HL-60/S4 treated with phorbol 12-myristate 13-acetate at 8.2 ng/mL for 4 days and 3 days (cell line): ENCODE measurements around the gene LCN2.

Experiments
- in situ Hi-C: fragments of 300-500 bp; cut with MboI; formaldehyde crosslinking; loops from 2 replicates; pipeline ENCODE4 v1.15.0; 2022; ENCODE audit warnings: low sequenced_read_pairs

LCN2 gene

GRCh38 chr9:128114326-128115186 lies 34.7 kb upstream of the LCN2 start:
- in situ Hi-C loops = no loop called here

- in situ Hi-C loops = no loop called here
Observed at GRCh38 chr9:128115187-128116103, 33.8 kb upstream of the LCN2 start.

DNA sequence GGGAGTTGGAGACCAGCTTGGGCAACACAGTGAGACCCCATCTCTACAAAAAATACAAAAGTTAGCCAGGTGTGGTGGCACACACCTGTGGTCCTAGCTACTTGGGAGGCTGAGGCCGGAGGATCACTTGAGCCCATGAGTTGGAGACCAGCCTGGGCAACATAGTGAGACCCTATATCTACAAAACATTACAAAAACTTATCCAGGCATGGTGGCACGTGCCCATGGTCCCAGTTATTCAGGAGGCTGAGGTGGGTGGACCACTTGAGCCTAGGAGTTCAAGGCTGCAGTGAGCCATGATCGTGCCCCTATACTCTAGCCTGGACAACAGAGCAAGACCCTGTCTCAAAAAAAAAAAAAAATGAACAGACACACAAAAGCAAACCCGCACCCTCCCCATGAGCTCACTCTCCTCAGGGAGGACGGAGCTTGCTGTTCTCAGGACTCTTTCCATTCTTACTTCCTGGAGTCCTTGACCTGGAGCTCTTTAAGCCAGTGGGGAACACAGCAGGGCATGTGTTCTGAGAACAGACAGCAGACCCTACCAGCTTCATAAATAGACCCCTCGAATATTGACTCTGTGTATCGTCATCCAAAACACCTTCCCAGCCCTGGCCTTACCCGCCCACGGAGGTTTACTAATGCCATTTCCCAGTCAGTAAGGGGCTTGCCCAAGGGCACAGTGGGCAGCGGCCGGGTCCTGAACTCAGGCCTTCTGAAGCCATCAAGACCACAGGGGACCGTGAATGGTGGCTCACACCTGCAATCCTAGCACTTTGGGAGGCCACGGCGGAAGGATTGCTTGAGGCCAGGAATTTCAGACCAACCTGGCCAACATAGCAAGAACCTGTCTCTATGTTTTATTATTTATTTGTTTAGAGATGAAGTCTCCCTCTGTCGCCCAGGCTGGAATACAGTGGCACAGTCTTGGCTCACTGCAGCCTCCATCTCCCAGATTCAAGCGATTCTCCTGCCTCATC lies 32.9 kb upstream of the LCN2 start:
- in situ Hi-C loops = no loop called here

GRCh38 chr9:128117613-128118471 lies 31.4 kb upstream of the LCN2 start:
- in situ Hi-C loops = no loop called here

GRCh38 chr9:128118472-128118857 lies 30.8 kb upstream of the LCN2 start:
- in situ Hi-C loops = no loop called here

- in situ Hi-C loops = no loop called here
Observed at GRCh38 chr9:128118971-128119665, 30.1 kb upstream of the LCN2 start.

DNA sequence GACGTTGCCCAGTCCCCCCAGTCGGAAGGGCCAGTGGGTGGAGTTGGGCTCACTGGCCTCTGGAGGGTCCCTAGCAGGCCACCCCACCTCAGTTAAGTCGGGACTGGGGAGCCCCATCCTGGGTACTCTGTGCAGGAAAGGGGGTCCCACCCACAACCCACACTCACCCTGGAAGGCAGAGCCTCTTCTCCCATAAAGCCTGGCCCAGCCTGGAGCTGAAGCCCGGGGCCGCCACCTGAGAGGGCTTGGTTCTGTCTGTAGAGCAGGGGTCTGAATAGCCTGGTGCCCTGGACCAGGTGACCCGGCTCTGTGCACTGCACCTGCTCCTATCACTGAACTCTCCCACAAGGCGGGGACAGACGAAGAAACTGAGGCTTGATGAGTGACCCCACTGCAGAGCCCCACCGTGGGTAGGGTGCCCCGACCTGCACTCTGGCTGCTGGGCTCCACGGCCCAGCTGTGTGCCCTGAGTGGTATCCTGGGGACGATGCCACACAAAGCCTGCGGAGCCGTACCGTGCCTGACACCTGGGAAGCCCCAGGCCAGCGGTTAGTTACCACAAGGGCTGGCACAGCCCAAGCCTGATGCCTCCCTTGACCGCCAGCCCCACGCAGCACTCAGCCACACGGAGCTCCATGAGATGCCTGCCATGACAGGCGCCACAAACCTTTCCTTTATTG lies 29.1 kb upstream of the LCN2 start:
- in situ Hi-C loops = no loop called here

DNA sequence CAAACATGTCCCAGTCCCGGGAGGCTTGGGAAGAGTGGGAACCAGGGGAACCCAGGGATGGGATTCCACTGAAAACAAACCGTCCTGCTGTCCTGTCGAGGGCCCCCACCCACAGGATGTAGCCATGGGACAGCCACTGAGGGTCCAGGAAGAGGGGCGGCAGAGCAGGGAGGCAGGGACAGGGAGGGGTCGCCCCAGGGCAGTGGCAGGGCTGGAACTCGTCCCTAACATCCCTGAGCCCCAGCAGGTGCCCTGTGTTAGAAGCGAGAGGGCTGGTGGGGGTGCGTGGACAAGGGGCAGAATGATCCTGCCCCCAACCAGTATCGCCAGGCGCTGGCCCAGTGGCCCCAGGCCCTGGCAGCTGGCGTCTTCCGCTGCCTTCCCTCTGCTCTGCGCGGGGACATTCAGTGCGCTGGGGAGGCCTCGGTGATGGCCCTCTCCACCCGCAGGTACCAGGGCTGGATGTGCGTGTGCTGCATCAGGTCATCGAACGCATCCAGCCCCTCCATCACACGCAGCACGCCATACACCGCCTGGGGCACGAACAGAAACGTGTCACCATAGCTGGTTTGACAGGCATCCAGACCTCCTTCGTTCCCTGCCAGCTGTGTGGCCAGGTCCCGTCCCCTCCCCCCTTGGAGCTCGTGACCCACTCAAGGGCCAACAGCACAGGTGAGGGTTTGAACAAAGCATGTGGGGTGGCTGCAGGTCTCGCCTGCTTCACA lies 28.4 kb upstream of the LCN2 start:
- in situ Hi-C loops = no loop called here

GRCh38 chr9:128121466-128121810 lies 27.8 kb upstream of the LCN2 start:
- in situ Hi-C loops = no loop called here

GRCh38 chr9:128121924-128122808 lies 27.1 kb upstream of the LCN2 start:
- in situ Hi-C loops = no loop called here

DNA sequence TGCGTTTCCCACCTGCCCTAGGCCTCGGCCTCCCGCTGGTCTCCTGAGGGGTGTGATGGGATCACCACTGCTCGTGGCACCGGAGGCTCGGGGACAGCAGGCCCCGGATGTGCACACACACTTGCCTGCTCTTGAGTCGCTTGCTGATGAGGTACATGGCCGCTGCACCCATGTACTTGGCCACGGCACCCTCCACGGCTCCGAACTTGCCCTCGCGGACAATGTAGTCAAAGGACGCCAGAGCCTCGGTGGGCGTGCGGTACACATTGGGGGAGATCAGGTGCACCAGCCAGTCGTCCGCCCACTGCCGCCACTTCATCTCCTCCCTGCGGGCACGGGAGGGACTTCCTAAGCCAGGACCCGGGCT lies 26.5 kb upstream of the LCN2 start:
- in situ Hi-C loops = no loop called here

- in situ Hi-C loops = no loop called here
Observed at GRCh38 chr9:128123451-128124080, 25.7 kb upstream of the LCN2 start.

- in situ Hi-C loops = no loop called here
Observed at GRCh38 chr9:128124451-128124850, 24.8 kb upstream of the LCN2 start.

GRCh38 chr9:128124873-128125579 lies 24.2 kb upstream of the LCN2 start:
- in situ Hi-C loops = no loop called here

DNA sequence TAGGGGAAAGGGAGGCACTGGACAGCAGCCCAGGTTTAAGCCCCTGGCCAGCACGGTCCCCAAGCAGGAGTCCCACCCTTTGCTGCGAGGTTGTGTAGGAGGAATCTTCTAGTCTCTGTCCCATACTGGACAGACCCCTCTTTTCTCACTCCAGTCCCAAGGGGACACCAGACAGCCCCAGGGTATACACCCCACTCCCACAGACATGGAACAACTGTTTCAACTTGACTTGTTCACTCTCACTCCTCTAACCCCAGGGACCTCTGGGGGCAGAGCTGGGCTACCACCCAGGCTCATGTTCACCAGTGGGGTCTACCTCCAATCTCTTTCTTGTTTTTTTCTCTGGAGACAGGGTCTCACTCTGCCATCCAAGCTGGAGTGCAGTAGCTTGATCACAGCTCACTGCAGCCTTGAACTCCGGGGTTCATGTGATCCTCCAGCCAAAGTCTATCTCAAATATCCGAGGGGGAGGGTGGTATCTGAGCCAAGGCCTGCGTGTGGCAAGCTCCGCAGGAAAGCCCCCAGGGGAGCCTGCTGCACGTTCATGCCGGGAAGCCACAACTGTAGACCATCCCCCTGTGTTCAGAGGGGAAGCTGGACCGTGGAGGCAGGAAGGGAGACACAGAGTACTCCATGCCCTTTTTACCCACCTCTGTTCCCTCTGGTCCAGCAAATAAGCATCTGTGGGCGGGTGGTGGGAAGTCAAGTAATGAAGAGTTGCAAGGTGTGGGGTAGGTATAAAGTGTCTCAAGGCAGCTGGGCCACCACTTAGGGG lies 23.5 kb upstream of the LCN2 start:
- in situ Hi-C loops = no loop called here
